ENCODE measurements around the gene HESX1.
A peak's percentile ranks its signal among the peaks of the same experiment; 100 is the strongest.

The HESX1 gene

GRCh38 chr3:57176045-57176444 lies 23.7 kb downstream of the HESX1 start:
- Histone ChIP-seq H3K4me3 (no peak overlapping the region), H3K9me3 (ENCODE audit: low read depth, low read length) (no peaks in the 10 kb centered on the region), H3K36me3 (ENCODE audit: insufficient read depth, low read length) (no peaks in the 10 kb centered on the region), H3K27ac (no peak overlapping the region), H3K9ac (ENCODE audit: insufficient read length) (no peak overlapping the region)
- DNase-seq (ENCODE audit: low read depth, low spot score), result no peak
- TF ChIP-seq EZH2 (IDR thresholded peaks at IDR 0.05) (no peak), FOXP2 (optimal IDR thresholded peaks at IDR 0.05; ENCODE audit: control extremely low read depth, extremely low read length, insufficient read depth) (no peak), POLR2AphosphoS5 (IDR thresholded peaks at IDR 0.05; ENCODE audit: borderline replicate concordance, low read depth, low read length) (no peak)

DNA sequence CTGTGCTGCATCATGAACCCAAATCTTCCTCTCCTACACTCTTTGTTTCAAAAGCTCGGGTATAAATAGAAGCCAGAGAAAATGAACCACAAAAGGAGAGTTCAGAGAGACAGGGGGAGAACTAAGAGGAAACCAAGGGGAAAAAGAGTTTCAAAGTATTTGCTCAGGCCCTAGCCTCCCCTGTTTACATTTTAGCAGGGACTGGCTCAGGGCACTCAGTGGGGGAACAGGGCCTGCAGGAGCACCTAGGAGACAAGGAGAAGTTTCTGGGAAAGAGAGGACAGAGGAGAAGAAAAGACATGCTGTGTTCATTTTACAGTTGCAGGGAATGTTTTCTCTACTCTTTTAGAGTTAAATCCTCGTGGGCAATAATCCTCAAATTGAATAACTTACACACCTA lies 26.1 kb downstream of the HESX1 start:
- DNase-seq (ENCODE audit: low read depth, low spot score), result no peak
- Histone ChIP-seq H3K27ac (no peak overlapping the region), H3K36me3 (ENCODE audit: insufficient read depth, low read length) (no peaks in the 10 kb centered on the region), H3K4me3 (no peak overlapping the region), H3K9ac (ENCODE audit: insufficient read length) (no peak overlapping the region), H3K9me3 (ENCODE audit: low read depth, low read length) (no peaks in the 10 kb centered on the region)
- TF ChIP-seq EZH2 (IDR thresholded peaks at IDR 0.05), result no peak

GRCh38 chr3:57170946-57171345 lies 28.8 kb downstream of the HESX1 start:
- no peak for TF ChIP-seq POLR2AphosphoS5 (IDR thresholded peaks at IDR 0.05; ENCODE audit: borderline replicate concordance, low read depth, low read length)
- TF ChIP-seq EZH2 (IDR thresholded peaks at IDR 0.05), result no peak
- TF ChIP-seq FOXP2 (optimal IDR thresholded peaks at IDR 0.05; ENCODE audit: control extremely low read depth, extremely low read length, insufficient read depth), result no peak
- Histone ChIP-seq H3K4me3 (no peak overlapping the region), H3K27ac (no peak overlapping the region), H3K9ac (ENCODE audit: insufficient read length) (no peak overlapping the region), H3K36me3 (ENCODE audit: insufficient read depth, low read length) (no peaks in the 10 kb centered on the region), H3K9me3 (ENCODE audit: low read depth, low read length) (no peaks in the 10 kb centered on the region)
- no peak for DNase-seq (ENCODE audit: low read depth, low spot score)

GRCh38 chr3:57169872-57170623 lies 29.7 kb downstream of the HESX1 start:
- Histone ChIP-seq H3K4me3 (peak overlapping the region; percentile 72), H3K27ac (no peak overlapping the region), H3K9ac (ENCODE audit: insufficient read length) (peak overlapping the region; percentile 15), H3K36me3 (ENCODE audit: insufficient read depth, low read length) (no peaks in the 10 kb centered on the region), H3K9me3 (ENCODE audit: low read depth, low read length) (no peaks in the 10 kb centered on the region)
- TF ChIP-seq POLR2AphosphoS5 (IDR thresholded peaks at IDR 0.05; ENCODE audit: borderline replicate concordance, low read depth, low read length) (no peak), FOXP2 (optimal IDR thresholded peaks at IDR 0.05; ENCODE audit: control extremely low read depth, extremely low read length, insufficient read depth) (no peak), EZH2 (IDR thresholded peaks at IDR 0.05) (no peak)
- DNase-seq (ENCODE audit: low read depth, low spot score), result no peak

- DNase-seq (ENCODE audit: low read depth, low spot score), result no peak
- TF ChIP-seq FOXP2 (optimal IDR thresholded peaks at IDR 0.05; ENCODE audit: control extremely low read depth, extremely low read length, insufficient read depth) (no peak), POLR2AphosphoS5 (IDR thresholded peaks at IDR 0.05; ENCODE audit: borderline replicate concordance, low read depth, low read length) (no peak), EZH2 (IDR thresholded peaks at IDR 0.05) (no peak)
- Histone ChIP-seq H3K36me3 (ENCODE audit: insufficient read depth, low read length) (no peaks in the 10 kb centered on the region), H3K9me3 (ENCODE audit: low read depth, low read length) (no peaks in the 10 kb centered on the region), H3K4me3 (no peak overlapping the region), H3K9ac (ENCODE audit: insufficient read length) (no peak overlapping the region), H3K27ac (no peak overlapping the region)
Observed at GRCh38 chr3:57169108-57169507, 30.7 kb downstream of the HESX1 start.

DNA sequence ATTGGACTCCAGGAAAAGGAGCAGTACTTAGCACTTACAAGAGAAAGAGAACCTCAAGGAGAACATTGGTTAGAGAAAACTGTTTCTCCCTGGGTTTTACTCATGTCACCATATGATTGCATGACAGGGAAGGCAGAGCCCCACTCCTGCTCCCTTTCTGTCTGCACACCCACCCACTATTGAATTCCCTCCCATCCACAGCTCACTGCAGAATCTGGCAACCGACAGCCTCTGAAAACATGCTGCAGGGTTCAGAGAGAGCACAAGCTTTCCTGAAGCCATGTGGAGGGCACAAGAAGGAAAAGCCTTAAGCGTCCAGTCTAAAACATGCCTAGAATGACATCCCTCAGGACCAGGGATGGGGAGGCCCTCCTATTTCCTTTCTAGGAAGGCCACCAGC lies 31.6 kb downstream of the HESX1 start:
- no peak overlapping the region for H3K4me3 ChIP-seq
- DNase-seq (ENCODE audit: low read depth, low spot score), result no peak
- no peaks in the 10 kb centered on the region for H3K9me3 ChIP-seq (ENCODE audit: low read depth, low read length)
- H3K27ac ChIP-seq, result no peak overlapping the region
- no peak overlapping the region for H3K9ac ChIP-seq (ENCODE audit: insufficient read length)
- TF ChIP-seq POLR2AphosphoS5 (IDR thresholded peaks at IDR 0.05; ENCODE audit: borderline replicate concordance, low read depth, low read length) (no peak), FOXP2 (optimal IDR thresholded peaks at IDR 0.05; ENCODE audit: control extremely low read depth, extremely low read length, insufficient read depth) (no peak), EZH2 (IDR thresholded peaks at IDR 0.05) (no peak)
- H3K36me3 ChIP-seq (ENCODE audit: insufficient read depth, low read length), result no peaks in the 10 kb centered on the region

DNA sequence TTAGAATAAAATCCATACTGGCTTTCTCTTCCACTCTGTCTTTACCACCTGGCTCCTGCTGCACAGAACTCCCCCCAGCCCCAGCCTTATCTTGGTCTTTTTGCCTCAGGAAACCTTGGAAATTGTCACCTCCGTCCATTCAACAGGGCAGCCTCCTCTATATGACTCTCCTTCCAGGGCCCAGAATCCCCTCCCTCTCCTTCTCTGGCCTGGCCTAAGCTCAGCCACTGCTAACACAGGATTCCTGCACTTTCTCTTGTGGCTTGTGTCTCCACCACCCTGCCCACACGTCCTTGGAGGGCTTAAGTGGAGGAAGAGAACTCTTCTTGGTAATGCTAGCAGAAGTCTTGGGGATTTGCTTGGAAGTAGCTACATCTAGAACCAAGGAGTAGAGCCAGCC lies 33.1 kb downstream of the HESX1 start:
- Histone ChIP-seq H3K27ac (no peak overlapping the region), H3K9me3 (ENCODE audit: low read depth, low read length) (no peaks in the 10 kb centered on the region), H3K4me3 (no peak overlapping the region), H3K9ac (ENCODE audit: insufficient read length) (no peak overlapping the region), H3K36me3 (ENCODE audit: insufficient read depth, low read length) (no peaks in the 10 kb centered on the region)
- TF ChIP-seq FOXP2 (optimal IDR thresholded peaks at IDR 0.05; ENCODE audit: control extremely low read depth, extremely low read length, insufficient read depth) (no peak), POLR2AphosphoS5 (IDR thresholded peaks at IDR 0.05; ENCODE audit: borderline replicate concordance, low read depth, low read length) (no peak), EZH2 (IDR thresholded peaks at IDR 0.05) (no peak)
- DNase-seq (ENCODE audit: low read depth, low spot score), result no peak

GRCh38 chr3:57165641-57166040 lies 34.1 kb downstream of the HESX1 start:
- no peak overlapping the region for H3K9ac ChIP-seq (ENCODE audit: insufficient read length)
- H3K36me3 ChIP-seq (ENCODE audit: insufficient read depth, low read length), result no peaks in the 10 kb centered on the region
- H3K27ac ChIP-seq, result no peak overlapping the region
- H3K9me3 ChIP-seq (ENCODE audit: low read depth, low read length), result no peaks in the 10 kb centered on the region
- H3K4me3 ChIP-seq, result no peak overlapping the region
- TF ChIP-seq POLR2AphosphoS5 (IDR thresholded peaks at IDR 0.05; ENCODE audit: borderline replicate concordance, low read depth, low read length) (no peak), FOXP2 (optimal IDR thresholded peaks at IDR 0.05; ENCODE audit: control extremely low read depth, extremely low read length, insufficient read depth) (no peak), EZH2 (IDR thresholded peaks at IDR 0.05) (no peak)
- DNase-seq (ENCODE audit: low read depth, low spot score), result no peak

All from SK-N-MC (cell line).